ENCODE results near the gene FOXD3. TPM values are rescaled to one million over a fixed set of nuclear protein-coding genes. Genes with fewer than 3 reads are reported as not detected.

The FOXD3 gene
- total RNA-seq = not detected

GRCh38 chr1:63322114-63322943 is at the start of gene FOXD3:
Gene FOXD3, plus strand, starts transcription at chr1:63322567. Its CDS starts 492 bp downstream, at chr1:63323059.

DNA sequence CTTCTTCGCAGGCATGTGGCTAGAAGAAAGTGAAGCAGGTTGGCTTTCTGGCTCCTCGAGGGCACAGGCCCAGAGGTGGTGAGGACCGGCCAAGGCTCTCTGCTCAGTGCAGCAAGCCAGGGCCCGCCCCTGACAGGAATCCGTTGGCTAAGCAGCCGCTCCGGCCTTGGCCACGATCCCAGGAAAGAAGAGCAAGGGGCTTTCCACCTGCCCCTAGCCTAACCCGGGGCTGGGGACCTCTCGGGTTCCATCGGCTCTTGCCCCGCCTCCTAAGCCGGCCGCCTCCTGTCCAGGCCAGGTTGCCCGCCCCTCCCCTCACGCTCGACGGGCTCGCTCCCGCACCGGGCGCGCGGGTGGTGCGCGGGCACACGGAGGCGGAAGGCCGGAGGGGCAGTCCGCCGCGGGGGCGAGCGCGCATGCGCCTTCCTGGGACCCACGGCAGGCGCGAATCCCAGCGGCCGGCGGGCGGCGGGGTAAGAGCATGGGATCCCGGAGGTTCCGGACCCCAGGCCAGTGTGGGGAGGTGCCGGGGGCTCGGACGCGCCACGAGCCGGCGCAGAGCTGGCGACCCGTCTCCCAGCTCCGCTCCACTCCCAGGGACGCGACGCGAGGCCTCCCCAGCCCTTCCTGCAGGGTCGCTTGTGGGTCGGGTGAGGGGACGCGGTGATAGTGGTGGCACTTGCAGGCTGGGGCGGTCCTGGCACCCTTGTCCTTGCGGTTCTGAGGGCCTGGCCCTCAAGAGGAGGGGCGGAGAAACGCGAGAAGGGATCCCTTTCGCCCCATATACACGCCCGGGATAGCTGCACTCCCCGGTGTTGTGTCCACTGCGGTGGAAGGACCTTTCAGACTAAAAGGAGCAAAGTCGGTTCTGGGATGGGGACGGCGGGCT is 45.1 kb downstream of the FOXD3 start, which contains the start of gene ALG6:
Gene ALG6 (plus strand): TSS at position 413 of the 889 bp plus-strand sequence. CDS start 3,351 bp downstream, outside the sequence.

Small RNAs within 50 kb of the gene (small RNA-seq; reads per million reads assigned to genes)
- not detected for gene MIR6068
- not detected for gene RF00019

Other genes starting within 250 kb of the FOXD3 start
- 44.3 TPM for gene ALG6, start 45.1 kb downstream of the FOXD3 start, total RNA-seq
- gene ITGB3BP, start 200.7 kb downstream of the FOXD3 start, total RNA-seq = 18.0 TPM
- 38.3 TPM for gene EFCAB7, start 201.0 kb downstream of the FOXD3 start, total RNA-seq

All from diencephalon (tissue), 1 donor.